ENCODE data around the gene MTARC2. TPM values are rescaled to one million over a fixed set of nuclear protein-coding genes. Genes with fewer than 3 reads are reported as not detected.

MTARC2 gene
- total RNA-seq, 1 donor from 2014 or later = not detected

DNA sequence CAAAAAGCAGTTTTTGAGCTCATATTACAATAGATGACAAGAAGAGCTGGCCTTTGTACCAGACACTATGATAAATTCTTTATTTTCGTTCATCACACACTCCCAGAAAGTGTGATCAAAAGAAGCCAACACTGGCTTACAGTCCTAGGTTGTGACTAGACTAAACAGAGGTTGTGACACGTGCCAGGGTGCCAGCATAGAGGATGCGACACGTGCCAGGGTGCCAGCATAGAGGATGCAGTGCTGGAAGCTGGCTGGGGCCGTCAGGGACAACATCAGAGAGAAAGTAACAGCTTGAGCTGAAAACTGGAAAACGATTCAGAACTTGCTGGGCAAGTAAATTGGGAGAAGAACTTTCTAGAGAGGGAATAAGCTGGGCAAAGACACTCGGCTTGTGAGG is 40.8 kb downstream of the MTARC2 start:
- peaks cover 7% of the 10 kb centered on the region for H3K79me2 ChIP-seq (ENCODE audit: low read depth)
- Mint-ChIP-seq H3K27ac (no peak overlapping the region), H3K27me3 (ENCODE audit: insufficient read depth, low read depth) (peaks cover 2% of the 10 kb centered on the region), H3K4me1 (peaks cover 11% of the 10 kb centered on the region), H3K36me3 (peaks cover 2% of the 10 kb centered on the region), H3K4me3 (no peak overlapping the region), H3K9me3 (no peaks in the 10 kb centered on the region)
- H3K4me3 ChIP-seq = no peak overlapping the region
- no peak overlapping the region for H3K9ac ChIP-seq
- no peaks in the 10 kb centered on the region for H3K36me3 ChIP-seq
- no peaks in the 10 kb centered on the region for H4K20me1 ChIP-seq (ENCODE audit: low read depth)
- DNase-seq (ENCODE audit: low spot score) = no peak
- H3K27ac ChIP-seq = no peak overlapping the region
- H3K27me3 ChIP-seq = peaks cover 6% of the 10 kb centered on the region
- H3K4me1 ChIP-seq = peaks cover 6% of the 10 kb centered on the region
- H2AFZ ChIP-seq (replicated peaks) = no peak overlapping the region
- no peaks in the 10 kb centered on the region for H3K9me3 ChIP-seq (ENCODE audit: low read depth)
- no peak overlapping the region for H3K4me2 ChIP-seq
- TF ChIP-seq EZH2phosphoT487 (IDR thresholded peaks at IDR 0.05) (no peak), EZH2 (IDR thresholded peaks at IDR 0.05) (no peak)
- TF ChIP-seq, protein P1, sequence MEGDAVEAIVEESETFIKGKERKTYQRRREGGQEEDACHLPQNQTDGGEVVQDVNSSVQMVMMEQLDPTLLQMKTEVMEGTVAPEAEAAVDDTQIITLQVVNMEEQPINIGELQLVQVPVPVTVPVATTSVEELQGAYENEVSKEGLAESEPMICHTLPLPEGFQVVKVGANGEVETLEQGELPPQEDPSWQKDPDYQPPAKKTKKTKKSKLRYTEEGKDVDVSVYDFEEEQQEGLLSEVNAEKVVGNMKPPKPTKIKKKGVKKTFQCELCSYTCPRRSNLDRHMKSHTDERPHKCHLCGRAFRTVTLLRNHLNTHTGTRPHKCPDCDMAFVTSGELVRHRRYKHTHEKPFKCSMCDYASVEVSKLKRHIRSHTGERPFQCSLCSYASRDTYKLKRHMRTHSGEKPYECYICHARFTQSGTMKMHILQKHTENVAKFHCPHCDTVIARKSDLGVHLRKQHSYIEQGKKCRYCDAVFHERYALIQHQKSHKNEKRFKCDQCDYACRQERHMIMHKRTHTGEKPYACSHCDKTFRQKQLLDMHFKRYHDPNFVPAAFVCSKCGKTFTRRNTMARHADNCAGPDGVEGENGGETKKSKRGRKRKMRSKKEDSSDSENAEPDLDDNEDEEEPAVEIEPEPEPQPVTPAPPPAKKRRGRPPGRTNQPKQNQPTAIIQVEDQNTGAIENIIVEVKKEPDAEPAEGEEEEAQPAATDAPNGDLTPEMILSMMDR (IDR thresholded peaks at IDR 0.05) = no peak
- peaks cover 28% of the 10 kb centered on the region for H3F3A ChIP-seq (ENCODE audit: low read depth)

DNA sequence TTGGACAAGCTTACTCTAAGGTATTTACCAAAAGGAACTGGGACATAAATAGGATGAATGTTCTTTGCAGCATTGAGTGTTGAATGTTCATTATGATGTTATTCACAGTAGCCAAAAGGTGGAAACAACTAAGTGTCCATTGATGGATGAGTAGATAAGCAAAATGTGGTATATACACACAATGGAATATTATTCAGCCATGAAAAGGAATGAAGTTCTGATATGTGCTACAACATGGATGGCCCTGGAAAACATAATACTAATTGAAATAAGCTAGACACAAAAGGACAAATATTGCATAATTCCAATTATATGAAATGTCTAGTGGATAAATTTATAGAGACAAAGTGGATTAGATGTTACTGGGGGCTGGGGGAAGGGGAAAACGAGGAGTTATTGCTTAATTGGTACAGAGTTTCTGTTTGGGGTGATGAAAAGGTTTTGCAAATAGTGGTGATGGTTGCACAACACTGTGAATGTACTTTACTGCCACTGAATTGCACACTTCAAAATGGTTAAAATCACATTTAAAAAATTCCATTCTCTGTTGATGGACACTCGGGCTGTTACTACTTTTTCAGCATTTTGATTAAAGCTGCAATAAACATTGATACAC is 41.5 kb downstream of the MTARC2 start:
- H3K27me3 ChIP-seq = peaks cover 6% of the 10 kb centered on the region
- no peaks in the 10 kb centered on the region for H3K36me3 ChIP-seq
- H3K9me3 ChIP-seq (ENCODE audit: low read depth) = no peaks in the 10 kb centered on the region
- H3K9me3 Mint-ChIP-seq = no peaks in the 10 kb centered on the region
- no peak overlapping the region for H2AFZ ChIP-seq (replicated peaks)
- peaks cover 7% of the 10 kb centered on the region for H3K79me2 ChIP-seq (ENCODE audit: low read depth)
- H3K4me1 Mint-ChIP-seq = peaks cover 11% of the 10 kb centered on the region
- peaks cover 2% of the 10 kb centered on the region for H3K36me3 Mint-ChIP-seq
- no peak overlapping the region for H3K27ac Mint-ChIP-seq
- TF ChIP-seq EZH2phosphoT487 (IDR thresholded peaks at IDR 0.05) = no peak
- H3K9ac ChIP-seq = no peak overlapping the region
- no peaks in the 10 kb centered on the region for H4K20me1 ChIP-seq (ENCODE audit: low read depth)
- H3K4me2 ChIP-seq = no peak overlapping the region
- H3K4me3 ChIP-seq = no peak overlapping the region
- no peak for DNase-seq (ENCODE audit: low spot score)
- peaks cover 2% of the 10 kb centered on the region for H3K27me3 Mint-ChIP-seq (ENCODE audit: insufficient read depth, low read depth)
- no peak overlapping the region for H3K4me3 Mint-ChIP-seq
- peaks cover 28% of the 10 kb centered on the region for H3F3A ChIP-seq (ENCODE audit: low read depth)
- H3K27ac ChIP-seq = no peak overlapping the region
- H3K4me1 ChIP-seq = peaks cover 6% of the 10 kb centered on the region

DNA sequence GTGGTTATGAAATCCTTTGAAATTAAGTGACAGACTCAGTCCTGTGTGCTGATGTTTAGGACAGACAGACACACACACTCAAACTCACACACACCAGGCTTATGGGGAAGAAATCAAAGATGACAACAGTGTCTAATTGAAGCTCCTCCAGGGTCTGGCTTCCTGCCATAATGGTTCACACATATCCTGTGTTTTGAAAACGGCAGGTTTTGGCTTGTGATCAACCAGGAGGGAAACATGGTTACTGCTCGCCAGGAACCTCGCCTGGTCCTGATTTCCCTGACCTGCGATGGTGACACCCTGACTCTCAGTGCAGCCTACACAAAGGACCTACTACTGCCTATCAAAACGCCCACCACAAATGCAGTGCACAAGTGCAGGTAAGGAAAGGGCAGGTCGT is 43.2 kb downstream of the MTARC2 start:
- DNase-seq (ENCODE audit: low spot score) = no peak
- peaks cover 1% of the 10 kb centered on the region for H3K27me3 Mint-ChIP-seq (ENCODE audit: insufficient read depth, low read depth)
- peaks cover 7% of the 10 kb centered on the region for H3K79me2 ChIP-seq (ENCODE audit: low read depth)
- no peaks in the 10 kb centered on the region for H4K20me1 ChIP-seq (ENCODE audit: low read depth)
- no peak overlapping the region for H3K9ac ChIP-seq
- peaks cover 6% of the 10 kb centered on the region for H3K27me3 ChIP-seq
- no peaks in the 10 kb centered on the region for H3K4me1 Mint-ChIP-seq
- H3K9me3 Mint-ChIP-seq = no peaks in the 10 kb centered on the region
- H3K4me2 ChIP-seq = no peak overlapping the region
- no peak overlapping the region for H2AFZ ChIP-seq (replicated peaks)
- peaks cover 13% of the 10 kb centered on the region for H3F3A ChIP-seq (ENCODE audit: low read depth)
- no peak overlapping the region for H3K27ac Mint-ChIP-seq
- no peak overlapping the region for H3K4me3 ChIP-seq
- H3K4me1 ChIP-seq = peaks cover 6% of the 10 kb centered on the region
- H3K27ac ChIP-seq = no peak overlapping the region
- no peak overlapping the region for H3K4me3 Mint-ChIP-seq
- no peaks in the 10 kb centered on the region for H3K9me3 ChIP-seq (ENCODE audit: low read depth)
- TF ChIP-seq EZH2phosphoT487 (IDR thresholded peaks at IDR 0.05) (no peak), EZH2 (IDR thresholded peaks at IDR 0.05) (no peak)
- TF ChIP-seq, protein P1 (IDR thresholded peaks at IDR 0.05) = no peak
- no peaks in the 10 kb centered on the region for H3K36me3 ChIP-seq
- H3K36me3 Mint-ChIP-seq = peaks cover 2% of the 10 kb centered on the region

DNA sequence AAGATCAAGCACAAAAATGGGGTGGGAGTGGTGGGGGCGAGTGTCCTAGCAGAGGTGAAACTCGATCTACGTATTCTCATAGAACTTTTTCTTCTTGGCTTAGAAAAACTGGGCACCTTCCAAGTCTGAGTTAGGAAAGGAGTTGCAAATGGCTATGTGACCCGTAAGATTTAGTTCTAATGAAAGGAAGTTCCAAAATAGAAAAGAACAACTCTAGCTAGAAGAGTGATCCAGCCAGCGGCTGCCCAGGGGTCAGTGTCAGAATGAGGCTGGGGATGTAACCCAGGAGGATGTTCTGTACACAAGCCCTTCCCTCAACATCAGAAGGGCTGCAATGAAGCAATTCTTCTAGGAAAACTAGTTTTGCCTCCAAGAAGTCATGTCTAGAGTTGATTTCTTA is 43.8 kb downstream of the MTARC2 start:
- no peak for DNase-seq (ENCODE audit: low spot score)
- Histone ChIP-seq H3K4me1 (peaks cover 6% of the 10 kb centered on the region), H3K9ac (no peak overlapping the region), H3F3A (ENCODE audit: low read depth) (peaks cover 7% of the 10 kb centered on the region), H3K4me3 (no peak overlapping the region), H3K4me2 (no peak overlapping the region), H3K36me3 (no peaks in the 10 kb centered on the region), H3K79me2 (ENCODE audit: low read depth) (peaks cover 7% of the 10 kb centered on the region), H3K27ac (no peak overlapping the region), H3K9me3 (ENCODE audit: low read depth) (no peaks in the 10 kb centered on the region), H2AFZ (replicated peaks) (no peak overlapping the region), H4K20me1 (ENCODE audit: low read depth) (no peaks in the 10 kb centered on the region), H3K27me3 (peaks cover 6% of the 10 kb centered on the region)
- no peak overlapping the region for H3K27ac Mint-ChIP-seq
- H3K9me3 Mint-ChIP-seq = no peaks in the 10 kb centered on the region
- no peaks in the 10 kb centered on the region for H3K4me1 Mint-ChIP-seq
- H3K36me3 Mint-ChIP-seq = peaks cover 2% of the 10 kb centered on the region
- no peaks in the 10 kb centered on the region for H3K27me3 Mint-ChIP-seq (ENCODE audit: insufficient read depth, low read depth)
- no peak overlapping the region for H3K4me3 Mint-ChIP-seq
- TF ChIP-seq EZH2phosphoT487 (IDR thresholded peaks at IDR 0.05) = no peak
- TF ChIP-seq EZH2 (IDR thresholded peaks at IDR 0.05) = no peak
- TF ChIP-seq, protein P1 (IDR thresholded peaks at IDR 0.05) = no peak
